OCI-LY7 (cell line): Measurements from ENCODE around the gene KLF2.

Experiments
- CTCF ChIP-seq: fragments of 200-600 bp; sonication (generic); conservative IDR thresholded peaks from 2 replicates; pipeline ENCODE4 v1.5.1; 2014; ENCODE audit warnings: mild to moderate bottlenecking, antibody characterized with exemption, low read length, moderate library complexity, mixed read lengths
- EZH2phosphoT487 ChIP-seq: fragments of 200-600 bp; sonication (generic); IDR thresholded peaks from 2 replicates; pipeline ENCODE4 v1.6.1; 2018; ENCODE audit warnings: low read depth, borderline replicate concordance, mild to moderate bottlenecking, mixed run types, antibody characterized with exemption, low read length, moderate library complexity, mixed read lengths

- TF ChIP-seq CTCF (no peak), EZH2phosphoT487 (no peak)
Measured at GRCh38 chr19:16320987-16321386, 3.6 kb upstream of the KLF2 start.
